ENCODE data around the gene FOXR1. TPM values are rescaled to one million over a fixed set of nuclear protein-coding genes. Genes with fewer than 3 reads are reported as not detected.
"Not testable (repeated sequence)": the region's sequence is repeated elsewhere in the genome, so short reads cannot be mapped to it uniquely, and the experiment has no call there.

The FOXR1 gene
- total and polyA plus RNA-seq, 4 donors: 0.67 to 0.68 TPM; not detected in 2

GRCh38 chr11:118947091-118947490 lies 24.5 kb upstream of the FOXR1 start:
- Histone ChIP-seq H3K27ac (ENCODE audit: low read depth, low read length) (no peak overlapping the region), H3K36me3 (ENCODE audit: control insufficient read depth, insufficient read depth, low read length) (no peaks in the 10 kb centered on the region), H3K27me3 (ENCODE audit: control insufficient read depth, insufficient read depth, low read length) (no peaks in the 10 kb centered on the region), H3K4me3 (ENCODE audit: low read depth, low read length) (no peak overlapping the region), H3K9me3 (ENCODE audit: control insufficient read depth, insufficient read depth, low read length) (no peaks in the 10 kb centered on the region), H3K4me1 (ENCODE audit: control insufficient read depth, insufficient read depth, low read length) (no peaks in the 10 kb centered on the region)
- DNase-seq (ENCODE audit: low read depth in 4 of 6, low spot score in 6 of 6): no peak
- no CpG with 5 or more reads among the region's 2 CpGs for WGBS (ENCODE audit: insufficient coverage)

GRCh38 chr11:118948000-118948399 lies 23.6 kb upstream of the FOXR1 start:
- peak in 1 of 6 donors; percentile 15 for DNase-seq (ENCODE audit: low read depth in 4 of 6, low spot score in 6 of 6)
- 35% methylated on average over 3 of the region's 3 CpGs for WGBS (ENCODE audit: insufficient coverage)
- no peak overlapping the region for H3K27ac ChIP-seq (ENCODE audit: low read depth, low read length)
- H3K27me3 ChIP-seq (ENCODE audit: control insufficient read depth, insufficient read depth, low read length): no peaks in the 10 kb centered on the region
- no peaks in the 10 kb centered on the region for H3K9me3 ChIP-seq (ENCODE audit: control insufficient read depth, insufficient read depth, low read length)
- H3K4me3 ChIP-seq (ENCODE audit: low read depth, low read length): no peak overlapping the region
- no peaks in the 10 kb centered on the region for H3K4me1 ChIP-seq (ENCODE audit: control insufficient read depth, insufficient read depth, low read length)
- no peaks in the 10 kb centered on the region for H3K36me3 ChIP-seq (ENCODE audit: control insufficient read depth, insufficient read depth, low read length)

- no peaks in the 10 kb centered on the region for H3K27me3 ChIP-seq (ENCODE audit: control insufficient read depth, insufficient read depth, low read length)
- no peaks in the 10 kb centered on the region for H3K36me3 ChIP-seq (ENCODE audit: control insufficient read depth, insufficient read depth, low read length)
- H3K4me1 ChIP-seq (ENCODE audit: control insufficient read depth, insufficient read depth, low read length): peaks cover 25% of the 10 kb centered on the region
- DNase-seq (ENCODE audit: low read depth in 4 of 6, low spot score in 6 of 6): peak; percentile 83 to 100 (median 94)
- no CpG with 5 or more reads among the region's 6 CpGs for WGBS (ENCODE audit: insufficient coverage)
- no peak overlapping the region for H3K4me3 ChIP-seq (ENCODE audit: low read depth, low read length)
- no peak overlapping the region for H3K27ac ChIP-seq (ENCODE audit: low read depth, low read length)
- no peaks in the 10 kb centered on the region for H3K9me3 ChIP-seq (ENCODE audit: control insufficient read depth, insufficient read depth, low read length)
These were observed 18.3 kb upstream of the FOXR1 start for GRCh38 chr11:118953265-118953664.

DNA sequence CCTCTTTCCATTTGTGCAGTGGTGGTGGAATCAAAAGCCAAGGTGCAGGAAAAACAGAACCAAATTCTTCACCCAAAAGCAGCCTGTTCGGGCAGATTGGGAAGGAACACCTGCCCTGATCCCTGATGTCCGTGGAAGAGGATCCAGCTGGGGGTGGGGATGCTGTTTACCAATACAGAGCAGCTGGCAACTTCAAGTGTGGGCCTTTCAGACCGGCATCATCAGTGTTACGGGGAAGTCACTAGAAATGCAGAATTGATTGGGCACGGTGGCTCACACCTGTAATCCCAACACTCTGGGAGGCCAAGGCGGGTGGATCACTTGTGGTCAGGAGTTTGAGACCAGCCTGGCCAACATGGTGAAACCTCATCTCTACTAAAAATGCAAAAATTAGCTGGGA lies 17.6 kb upstream of the FOXR1 start:
- 48% methylated on average over 4 of the region's 6 CpGs for WGBS (ENCODE audit: insufficient coverage)
- H3K4me3 ChIP-seq (ENCODE audit: low read depth, low read length); H3K36me3 ChIP-seq (ENCODE audit: control insufficient read depth, insufficient read depth, low read length); H3K27ac ChIP-seq (ENCODE audit: low read depth, low read length); H3K27me3 ChIP-seq (ENCODE audit: control insufficient read depth, insufficient read depth, low read length); H3K9me3 ChIP-seq (ENCODE audit: control insufficient read depth, insufficient read depth, low read length): not testable (repeated sequence)
- peaks cover 25% of the 10 kb centered on the region for H3K4me1 ChIP-seq (ENCODE audit: control insufficient read depth, insufficient read depth, low read length)
- peak in 1 of 6 donors; percentile 43 for DNase-seq (ENCODE audit: low read depth in 4 of 6, low spot score in 6 of 6)

- Histone ChIP-seq H3K36me3 (ENCODE audit: control insufficient read depth, insufficient read depth, low read length) (no peaks in the 10 kb centered on the region), H3K4me3 (ENCODE audit: low read depth, low read length) (no peak within 1 kb of the TSS), H3K4me1 (ENCODE audit: control insufficient read depth, insufficient read depth, low read length) (peaks cover 25% of the 10 kb centered on the region), H3K9me3 (ENCODE audit: control insufficient read depth, insufficient read depth, low read length) (no peaks in the 10 kb centered on the region), H3K27ac (ENCODE audit: low read depth, low read length) (no peak within 1 kb of the TSS), H3K27me3 (ENCODE audit: control insufficient read depth, insufficient read depth, low read length) (no peaks in the 10 kb centered on the region)
- peak in 5 of 6 donors; percentile 57 to 95 (median 76) for DNase-seq (ENCODE audit: low read depth in 4 of 6, low spot score in 6 of 6)
- 0% methylated on average over 7 of the region's 7 CpGs for WGBS (ENCODE audit: insufficient coverage)
These were observed 15.3 kb upstream of the FOXR1 start, which contains the start of gene UPK2 for GRCh38 chr11:118956094-118956846. TSS of gene UPK2 (plus strand) at chr11:118956298. CDS start at chr11:118956351, 53 bp downstream.

- Histone ChIP-seq H3K4me1 (ENCODE audit: control insufficient read depth, insufficient read depth, low read length) (peaks cover 25% of the 10 kb centered on the region), H3K9me3 (ENCODE audit: control insufficient read depth, insufficient read depth, low read length) (no peaks in the 10 kb centered on the region), H3K4me3 (ENCODE audit: low read depth, low read length) (no peak overlapping the region), H3K27ac (ENCODE audit: low read depth, low read length) (no peak overlapping the region), H3K36me3 (ENCODE audit: control insufficient read depth, insufficient read depth, low read length) (no peaks in the 10 kb centered on the region), H3K27me3 (ENCODE audit: control insufficient read depth, insufficient read depth, low read length) (no peaks in the 10 kb centered on the region)
- no peak for DNase-seq (ENCODE audit: low read depth in 4 of 6, low spot score in 6 of 6)
- 57% methylated on average over 14 of the region's 14 CpGs for WGBS (ENCODE audit: insufficient coverage)
These were observed 14.6 kb upstream of the FOXR1 start for GRCh38 chr11:118956847-118957469.

DNA sequence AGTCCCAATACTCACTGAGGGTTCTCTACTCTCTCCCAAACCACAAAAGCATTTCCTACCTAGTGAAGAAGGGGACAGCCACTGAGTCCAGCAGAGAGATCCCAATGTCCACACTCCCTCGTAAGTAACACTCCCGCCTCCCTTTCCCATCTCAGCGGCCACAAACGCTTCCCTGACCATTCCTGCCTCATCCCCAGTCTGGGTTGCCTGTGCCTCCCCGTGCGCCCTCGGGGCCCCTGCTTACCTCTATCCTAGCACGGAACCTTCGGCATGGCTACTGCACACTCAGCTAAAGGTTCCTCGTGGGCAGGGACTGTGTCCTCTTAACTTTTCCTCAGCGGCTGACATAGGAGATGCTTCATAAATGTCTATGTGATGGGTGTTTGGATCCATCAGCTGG lies 14.0 kb upstream of the FOXR1 start:
- 83% methylated on average over 10 of the region's 11 CpGs for WGBS (ENCODE audit: insufficient coverage)
- peaks cover 25% of the 10 kb centered on the region for H3K4me1 ChIP-seq (ENCODE audit: control insufficient read depth, insufficient read depth, low read length)
- no peak overlapping the region for H3K27ac ChIP-seq (ENCODE audit: low read depth, low read length)
- H3K36me3 ChIP-seq (ENCODE audit: control insufficient read depth, insufficient read depth, low read length): no peaks in the 10 kb centered on the region
- no peak overlapping the region for H3K4me3 ChIP-seq (ENCODE audit: low read depth, low read length)
- no peaks in the 10 kb centered on the region for H3K27me3 ChIP-seq (ENCODE audit: control insufficient read depth, insufficient read depth, low read length)
- no peaks in the 10 kb centered on the region for H3K9me3 ChIP-seq (ENCODE audit: control insufficient read depth, insufficient read depth, low read length)
- DNase-seq (ENCODE audit: low read depth in 4 of 6, low spot score in 6 of 6): no peak

GRCh38 chr11:118957968-118958367 lies 13.6 kb upstream of the FOXR1 start:
- H3K27me3 ChIP-seq (ENCODE audit: control insufficient read depth, insufficient read depth, low read length): no peaks in the 10 kb centered on the region
- H3K9me3 ChIP-seq (ENCODE audit: control insufficient read depth, insufficient read depth, low read length): no peaks in the 10 kb centered on the region
- H3K4me1 ChIP-seq (ENCODE audit: control insufficient read depth, insufficient read depth, low read length): peaks cover 25% of the 10 kb centered on the region
- H3K27ac ChIP-seq (ENCODE audit: low read depth, low read length): no peak overlapping the region
- no peaks in the 10 kb centered on the region for H3K36me3 ChIP-seq (ENCODE audit: control insufficient read depth, insufficient read depth, low read length)
- H3K4me3 ChIP-seq (ENCODE audit: low read depth, low read length): no peak overlapping the region
- WGBS (ENCODE audit: insufficient coverage): 90% methylated on average over 8 of the region's 8 CpGs
- no peak for DNase-seq (ENCODE audit: low read depth in 4 of 6, low spot score in 6 of 6)

- Histone ChIP-seq H3K4me3 (ENCODE audit: low read depth, low read length) (no peak overlapping the region), H3K4me1 (ENCODE audit: control insufficient read depth, insufficient read depth, low read length) (peaks cover 25% of the 10 kb centered on the region), H3K9me3 (ENCODE audit: control insufficient read depth, insufficient read depth, low read length) (no peaks in the 10 kb centered on the region), H3K27me3 (ENCODE audit: control insufficient read depth, insufficient read depth, low read length) (no peaks in the 10 kb centered on the region), H3K27ac (ENCODE audit: low read depth, low read length) (no peak overlapping the region), H3K36me3 (ENCODE audit: control insufficient read depth, insufficient read depth, low read length) (no peaks in the 10 kb centered on the region)
- no peak for DNase-seq (ENCODE audit: low read depth in 4 of 6, low spot score in 6 of 6)
- WGBS (ENCODE audit: insufficient coverage): 89% methylated on average over 1 of the region's 2 CpGs
These were observed 13.0 kb upstream of the FOXR1 start for GRCh38 chr11:118958577-118958976.

DNA sequence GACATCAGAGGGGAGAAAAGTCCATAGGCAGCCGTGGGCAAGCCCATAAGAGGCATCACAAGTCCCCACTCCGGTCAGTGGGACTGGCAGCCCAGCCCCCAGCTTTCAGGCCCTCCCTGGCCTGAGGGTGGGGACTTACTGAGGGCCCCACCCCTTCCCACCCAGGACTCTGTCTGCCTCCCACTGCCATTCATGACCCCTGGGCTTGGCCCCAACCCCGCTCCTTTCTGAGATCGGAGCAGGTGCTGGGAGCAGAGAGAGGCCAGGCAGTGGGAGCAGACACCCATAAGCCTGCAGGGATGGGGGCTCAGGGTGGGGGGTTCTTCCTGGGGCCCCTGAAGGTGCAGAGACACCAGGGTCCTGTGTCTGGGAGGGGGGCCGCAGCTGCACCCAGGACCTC lies 10.4 kb upstream of the FOXR1 start:
- Histone ChIP-seq H3K4me1 (ENCODE audit: control insufficient read depth, insufficient read depth, low read length) (peaks cover 9% of the 10 kb centered on the region), H3K27me3 (ENCODE audit: control insufficient read depth, insufficient read depth, low read length) (no peaks in the 10 kb centered on the region), H3K9me3 (ENCODE audit: control insufficient read depth, insufficient read depth, low read length) (no peaks in the 10 kb centered on the region), H3K36me3 (ENCODE audit: control insufficient read depth, insufficient read depth, low read length) (no peaks in the 10 kb centered on the region), H3K27ac (ENCODE audit: low read depth, low read length) (no peak overlapping the region), H3K4me3 (ENCODE audit: low read depth, low read length) (no peak overlapping the region)
- 86% methylated on average over 4 of the region's 5 CpGs for WGBS (ENCODE audit: insufficient coverage)
- DNase-seq (ENCODE audit: low read depth in 4 of 6, low spot score in 6 of 6): no peak
